Large intestine (tissue), 3 donors: Measurements from ENCODE around the gene TSHR. TPM values are rescaled to one million over a fixed set of nuclear protein-coding genes. Genes with fewer than 3 reads are reported as not detected.

Experiments used
- DNase-seq, 2 donors: peaks; one replicate each; pipeline versions ENCODE4 v3.0.0 to v3.0.0-alpha.2; 2013
- H3K27ac ChIP-seq: one replicate; pipeline ENCODE4 v1.5.1; 2013; ENCODE audit warnings: low read length
- H3K27me3 ChIP-seq: 2 replicates; pipeline ENCODE4 v1.6.1; 2013; ENCODE audit warnings: low read length; ENCODE audit not compliant: control insufficient read depth, insufficient read depth
- H3K36me3 ChIP-seq: 2 replicates; pipeline ENCODE4 v1.6.1; 2013; ENCODE audit warnings: low read length; ENCODE audit not compliant: control insufficient read depth, insufficient read depth
- H3K4me1 ChIP-seq: one replicate; pipeline ENCODE4 v1.6.1; 2013; ENCODE audit warnings: low read length; ENCODE audit not compliant: control insufficient read depth, insufficient read depth
- H3K4me3 ChIP-seq: one replicate; pipeline ENCODE4 v1.5.1; 2013; ENCODE audit warnings: low read length
- H3K9me3 ChIP-seq: one replicate; pipeline ENCODE4 v1.6.1; 2013; ENCODE audit warnings: mild to moderate bottlenecking, low read depth, low read length, moderate library complexity; ENCODE audit not compliant: control insufficient read depth
- WGBS: methylation state at CpG from one replicate; pipeline ENCODE4 v1.1.5; 2013; ENCODE audit warnings: low lambda C conversion rate; ENCODE audit not compliant: insufficient coverage; 5-methylcytosine and 5-hydroxymethylcytosine counted together
- polyA plus RNA-seq: library from polyadenylated mRNA; unstranded; fragments of 120-200 nt; gene quantifications from one replicate; pipeline ENCODE4 v1.2.1, GENCODE V29; 2013

TSHR gene
- polyA plus RNA-seq, 1 donor, result 0.16 TPM

- H3K4me3 ChIP-seq, result no peak overlapping the region
- DNase-seq, result no peak
- H3K4me1 ChIP-seq, result no peaks in the 10 kb centered on the region
- H3K9me3 ChIP-seq, result no peaks in the 10 kb centered on the region
- no CpG with 5 or more reads among the region's 2 CpGs for WGBS
- H3K27ac ChIP-seq, result no peak overlapping the region
- no peaks in the 10 kb centered on the region for H3K36me3 ChIP-seq
- no peaks in the 10 kb centered on the region for H3K27me3 ChIP-seq
Observed at GRCh38 chr14:81147140-81147897, 191.9 kb downstream of the TSHR start.

DNA sequence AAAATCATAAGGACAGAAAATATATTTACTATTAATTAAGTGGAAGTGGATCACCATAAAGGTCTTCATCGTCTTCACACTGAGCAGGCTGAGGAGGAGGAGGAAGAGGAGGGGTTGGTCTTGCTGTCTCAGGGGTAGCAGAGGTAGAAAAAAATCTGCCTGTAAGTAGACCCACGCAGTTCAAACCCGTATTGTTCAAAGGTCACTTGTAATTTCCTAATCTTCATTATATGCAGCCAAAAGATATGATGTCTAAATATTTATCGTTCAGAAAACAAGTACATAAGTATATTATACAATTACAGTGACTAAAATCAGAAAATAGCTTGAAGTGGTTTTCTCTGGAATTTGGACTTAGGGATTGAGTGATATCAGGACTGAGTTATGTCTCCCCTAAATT, 193.2 kb downstream of the TSHR start:
- H3K4me1 ChIP-seq, result no peaks in the 10 kb centered on the region
- H3K27ac ChIP-seq, result no peak overlapping the region
- no peaks in the 10 kb centered on the region for H3K9me3 ChIP-seq
- no peaks in the 10 kb centered on the region for H3K27me3 ChIP-seq
- no peaks in the 10 kb centered on the region for H3K36me3 ChIP-seq
- no peak overlapping the region for H3K4me3 ChIP-seq
- no peak for DNase-seq
- WGBS, result 30% methylated on average over 2 of the region's 4 CpGs

DNA sequence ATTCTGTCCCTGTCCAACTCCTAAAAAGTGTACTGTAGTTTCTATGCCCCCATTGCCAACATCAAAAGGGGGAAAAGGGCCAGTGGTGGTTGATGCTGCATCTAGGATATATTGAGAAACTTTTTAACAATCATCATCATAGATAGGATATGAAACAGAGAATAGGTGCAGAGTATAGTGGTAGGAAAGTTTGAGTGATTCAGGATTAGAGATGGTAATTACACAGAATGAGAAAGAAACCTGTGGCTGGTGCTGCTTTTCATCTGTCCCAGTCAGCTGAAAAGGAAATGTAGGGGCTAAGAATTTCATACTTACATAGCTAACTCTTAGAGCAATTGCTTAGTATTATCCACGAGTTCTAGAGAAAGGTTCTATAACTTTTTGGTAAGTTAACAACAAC, 197.8 kb downstream of the TSHR start:
- no peak for DNase-seq
- Histone ChIP-seq H3K27me3 (no peaks in the 10 kb centered on the region), H3K9me3 (no peaks in the 10 kb centered on the region), H3K4me1 (no peaks in the 10 kb centered on the region), H3K4me3 (no peak overlapping the region), H3K36me3 (no peaks in the 10 kb centered on the region), H3K27ac (no peak overlapping the region)
- no CpG with 5 or more reads among the region's 1 CpG for WGBS

DNA sequence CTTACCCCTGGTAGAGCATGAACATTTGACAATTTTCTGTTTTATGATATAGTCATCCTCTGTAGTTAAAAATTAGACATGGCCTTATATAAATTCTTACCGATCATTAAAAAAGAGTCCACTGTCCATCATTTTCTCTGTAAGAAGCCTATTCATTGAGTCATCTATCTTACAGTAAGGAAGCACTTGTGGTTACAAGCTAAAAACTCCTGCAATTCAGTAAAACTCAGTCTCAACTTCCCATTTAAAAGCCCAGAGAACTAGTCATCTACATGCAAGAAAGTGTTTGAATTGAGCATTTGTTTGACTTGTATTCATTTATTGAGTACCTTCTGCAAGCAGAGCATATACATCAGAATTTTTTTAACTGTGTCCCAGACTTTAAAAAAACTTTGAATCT, 202.0 kb downstream of the TSHR start:
- H3K27me3 ChIP-seq, result no peaks in the 10 kb centered on the region
- WGBS, result 90% methylated on average over 1 of the region's 1 CpG
- H3K36me3 ChIP-seq, result no peaks in the 10 kb centered on the region
- no peaks in the 10 kb centered on the region for H3K9me3 ChIP-seq
- H3K4me1 ChIP-seq, result no peaks in the 10 kb centered on the region
- DNase-seq, result no peak
- no peak overlapping the region for H3K4me3 ChIP-seq
- H3K27ac ChIP-seq, result no peak overlapping the region

DNA sequence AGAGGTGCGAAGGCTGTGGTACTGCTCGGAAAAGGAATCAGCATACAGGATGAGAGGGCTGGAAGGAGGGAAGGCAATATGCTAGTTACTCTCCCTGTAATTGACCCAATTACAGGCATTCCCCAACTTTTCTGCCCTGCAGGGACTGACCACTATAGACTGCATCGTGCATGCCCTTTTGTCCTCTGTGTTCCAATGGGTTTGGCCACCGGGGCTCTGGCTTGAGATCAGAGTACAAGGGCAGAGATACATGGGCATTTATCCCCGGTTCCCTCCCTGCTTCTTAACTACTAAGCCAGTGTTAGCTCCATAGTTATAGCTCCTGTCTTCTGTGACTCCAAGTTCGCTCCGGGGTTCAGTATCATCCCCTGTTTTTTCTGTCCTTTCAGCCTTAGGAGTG, 205.7 kb downstream of the TSHR start:
- H3K27ac ChIP-seq, result no peak overlapping the region
- H3K27me3 ChIP-seq, result no peaks in the 10 kb centered on the region
- DNase-seq, result no peak
- 92% methylated on average over 2 of the region's 7 CpGs for WGBS
- no peak overlapping the region for H3K4me3 ChIP-seq
- no peaks in the 10 kb centered on the region for H3K36me3 ChIP-seq
- H3K4me1 ChIP-seq, result no peaks in the 10 kb centered on the region
- no peaks in the 10 kb centered on the region for H3K9me3 ChIP-seq

- no peaks in the 10 kb centered on the region for H3K4me1 ChIP-seq
- no peaks in the 10 kb centered on the region for H3K27me3 ChIP-seq
- DNase-seq, result no peak
- H3K9me3 ChIP-seq, result no peaks in the 10 kb centered on the region
- WGBS, result no CpG with 5 or more reads among the region's 1 CpG
- H3K4me3 ChIP-seq, result no peak overlapping the region
- H3K27ac ChIP-seq, result no peak overlapping the region
- H3K36me3 ChIP-seq, result no peaks in the 10 kb centered on the region
Observed at GRCh38 chr14:81161749-81162148, 206.3 kb downstream of the TSHR start.

DNA sequence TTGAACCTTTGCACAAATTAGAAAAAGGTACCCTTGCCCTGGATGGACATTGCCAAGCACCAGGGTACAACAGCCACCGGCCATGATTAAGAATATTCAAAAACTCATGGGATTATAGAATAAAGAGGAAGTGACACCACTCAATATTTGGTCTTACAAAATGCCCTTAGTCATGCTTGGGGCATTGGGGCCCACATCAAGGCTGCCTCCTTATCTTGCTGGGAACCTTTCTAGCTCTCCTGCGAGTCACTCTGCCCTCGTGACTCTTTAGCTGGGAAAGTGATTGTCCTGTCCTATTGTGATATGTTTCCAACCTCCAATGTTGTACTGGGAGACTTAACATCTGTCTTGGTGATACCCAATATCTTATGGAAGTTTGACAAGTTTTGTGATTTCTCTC, 207.5 kb downstream of the TSHR start:
- DNase-seq, result no peak
- WGBS, result no CpG with 5 or more reads among the region's 3 CpGs
- Histone ChIP-seq H3K27ac (no peak overlapping the region), H3K9me3 (no peaks in the 10 kb centered on the region), H3K4me1 (no peaks in the 10 kb centered on the region), H3K36me3 (no peaks in the 10 kb centered on the region), H3K4me3 (no peak overlapping the region), H3K27me3 (no peaks in the 10 kb centered on the region)

DNA sequence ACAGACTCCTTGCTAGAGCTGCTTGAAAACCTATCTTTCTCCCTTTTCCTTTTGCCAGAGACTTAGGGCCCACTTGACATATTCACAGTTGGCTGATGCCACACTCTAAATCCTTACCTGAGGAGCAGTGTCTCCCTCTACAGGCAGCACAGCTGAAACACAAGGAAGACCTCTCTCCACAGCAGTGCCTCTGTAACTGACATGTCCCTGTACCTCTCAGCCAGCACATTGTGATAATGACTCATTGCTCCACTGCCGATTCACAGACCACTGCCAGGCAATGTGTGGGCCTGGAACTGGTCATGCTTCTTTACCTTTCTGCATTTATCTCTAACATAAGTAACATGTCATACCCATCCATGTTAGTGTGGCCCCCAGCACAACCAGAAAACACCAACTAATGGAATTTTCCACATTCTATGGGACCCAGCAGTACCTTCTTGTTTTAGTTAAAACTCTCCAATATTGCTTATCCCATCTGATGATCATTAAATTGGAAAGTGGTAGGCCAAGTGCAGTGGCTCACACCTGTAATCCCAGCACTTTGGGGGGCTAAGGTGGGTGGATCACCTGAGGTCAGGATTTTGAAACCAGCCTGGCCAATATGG, 208.8 kb downstream of the TSHR start:
- DNase-seq, result peak; percentile 25 to 40
- Histone ChIP-seq H3K27ac (no peak overlapping the region), H3K27me3 (no peaks in the 10 kb centered on the region), H3K4me3 (no peak overlapping the region), H3K4me1 (no peaks in the 10 kb centered on the region), H3K9me3 (no peaks in the 10 kb centered on the region), H3K36me3 (no peaks in the 10 kb centered on the region)
- no CpG with 5 or more reads among the region's 1 CpG for WGBS

DNA sequence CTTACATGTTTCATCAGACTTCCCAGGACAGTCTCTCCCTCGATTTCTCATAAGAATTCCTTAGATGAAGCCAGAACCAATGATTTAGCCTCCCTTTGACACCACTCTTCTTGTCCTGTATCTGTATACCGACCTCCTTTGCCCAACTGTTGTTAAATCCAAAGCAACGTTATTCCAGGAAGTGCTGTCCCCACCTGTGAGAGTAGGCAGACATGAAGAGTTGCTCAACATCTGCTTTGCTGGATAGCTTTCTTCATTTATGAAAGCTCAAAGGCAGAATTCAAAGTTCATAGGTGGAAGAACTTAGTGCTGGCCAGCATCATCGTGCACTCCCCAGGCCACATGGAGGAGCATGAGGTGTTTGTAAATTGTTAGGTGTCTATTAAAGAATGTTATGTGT, 209.8 kb downstream of the TSHR start:
- Histone ChIP-seq H3K27ac (no peak overlapping the region), H3K36me3 (no peaks in the 10 kb centered on the region), H3K27me3 (no peaks in the 10 kb centered on the region), H3K4me1 (no peaks in the 10 kb centered on the region), H3K4me3 (no peak overlapping the region), H3K9me3 (no peaks in the 10 kb centered on the region)
- WGBS, result no CpG with 5 or more reads among the region's 4 CpGs
- peak; percentile 26 to 49 for DNase-seq

- no CpG with 5 or more reads among the region's 2 CpGs for WGBS
- Histone ChIP-seq H3K9me3 (no peaks in the 10 kb centered on the region), H3K27me3 (no peaks in the 10 kb centered on the region), H3K4me1 (no peaks in the 10 kb centered on the region), H3K27ac (no peak overlapping the region), H3K36me3 (no peaks in the 10 kb centered on the region), H3K4me3 (no peak overlapping the region)
- DNase-seq, result no peak
Observed at GRCh38 chr14:81166121-81166520, 210.7 kb downstream of the TSHR start.

DNA sequence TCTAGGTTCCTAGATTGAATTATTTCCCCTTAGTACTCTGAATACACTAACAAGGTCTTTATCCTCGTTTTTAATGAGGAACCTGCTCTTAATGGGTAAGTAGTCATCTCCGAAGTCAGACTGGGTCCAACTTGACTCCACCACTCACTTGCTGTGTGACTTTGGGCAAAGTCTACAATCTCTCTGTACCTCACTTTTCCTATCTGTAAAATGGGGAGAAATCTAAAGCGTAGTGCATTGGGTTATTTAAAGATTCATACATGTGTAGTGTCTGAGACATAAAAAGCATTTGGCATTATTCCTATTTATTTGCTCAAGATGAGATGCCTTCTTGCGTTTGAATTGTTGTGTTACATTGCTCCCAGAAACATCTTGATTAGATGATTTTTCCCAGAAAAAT, 213.8 kb downstream of the TSHR start:
- Histone ChIP-seq H3K4me3 (peak overlapping the region; percentile 71), H3K4me1 (no peaks in the 10 kb centered on the region), H3K27me3 (no peaks in the 10 kb centered on the region), H3K9me3 (no peaks in the 10 kb centered on the region), H3K36me3 (no peaks in the 10 kb centered on the region), H3K27ac (peak overlapping the region; percentile 95)
- WGBS, result no CpG with 5 or more reads among the region's 4 CpGs
- no peak for DNase-seq
